Glomerular endothelial cell (primary cell): ENCODE results near the gene STK24. TPM values are rescaled to one million over a fixed set of nuclear protein-coding genes. Genes with fewer than 3 reads are reported as not detected.
"Not testable (repeated sequence)": the region's sequence is repeated elsewhere in the genome, so short reads cannot be mapped to it uniquely, and the experiment has no call there.

Source experiments
- DNase-seq: peaks from one replicate; pipeline ENCODE4 v3.0.0-alpha.2; 2011; ENCODE audit warnings: low read depth, low spot score; ENCODE audit errors: extremely low read depth
- total RNA-seq: library from RNA; depleted of rRNA; stranded (reverse); fragments of >200 nt; gene quantifications from 2 replicates; pipeline ENCODE4 v1.2.3, GENCODE V29; 2015

STK24 gene
- total RNA-seq, 1 donor from 2014 or later: 84.1 TPM

DNA sequence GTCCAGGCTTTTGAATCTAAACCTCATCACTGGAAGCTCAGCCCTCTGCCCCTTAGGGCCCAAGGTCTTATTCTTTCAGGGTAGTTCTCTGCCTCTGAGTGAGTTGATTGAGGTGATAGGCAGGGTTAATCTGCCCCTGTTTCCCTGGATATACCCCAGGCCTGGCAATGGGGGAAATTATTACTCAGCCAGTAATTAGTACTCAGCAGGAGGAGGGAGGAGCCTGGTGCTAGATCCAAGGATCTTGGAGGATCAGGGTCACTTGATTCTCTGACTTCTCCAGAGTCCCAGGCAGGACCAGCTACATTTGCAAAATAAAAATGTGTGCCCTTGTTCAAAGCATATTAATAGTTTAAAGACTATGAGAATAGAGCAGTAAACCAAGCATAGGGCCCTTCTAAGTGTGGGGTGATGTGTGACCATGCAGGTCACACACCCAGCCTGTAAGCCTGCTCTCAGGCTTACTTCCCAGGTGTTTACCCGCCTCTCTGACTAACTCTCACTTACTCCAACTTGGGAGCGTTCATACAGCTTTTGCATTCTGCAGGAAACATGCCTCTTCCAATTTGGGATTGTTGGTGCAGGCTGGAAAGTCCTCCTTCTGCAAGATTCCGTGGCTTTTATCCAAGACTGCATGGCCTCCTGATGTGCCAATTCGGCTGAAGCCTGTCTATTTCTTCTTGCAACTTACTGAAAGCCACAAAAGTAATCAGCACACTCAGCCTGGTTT lies 7.9 kb upstream of the STK24 start:
- DNase-seq: no peak

- DNase-seq: no peak
Observed at GRCh38 chr13:98582947-98583346, 6.0 kb upstream of the STK24 start.

DNA sequence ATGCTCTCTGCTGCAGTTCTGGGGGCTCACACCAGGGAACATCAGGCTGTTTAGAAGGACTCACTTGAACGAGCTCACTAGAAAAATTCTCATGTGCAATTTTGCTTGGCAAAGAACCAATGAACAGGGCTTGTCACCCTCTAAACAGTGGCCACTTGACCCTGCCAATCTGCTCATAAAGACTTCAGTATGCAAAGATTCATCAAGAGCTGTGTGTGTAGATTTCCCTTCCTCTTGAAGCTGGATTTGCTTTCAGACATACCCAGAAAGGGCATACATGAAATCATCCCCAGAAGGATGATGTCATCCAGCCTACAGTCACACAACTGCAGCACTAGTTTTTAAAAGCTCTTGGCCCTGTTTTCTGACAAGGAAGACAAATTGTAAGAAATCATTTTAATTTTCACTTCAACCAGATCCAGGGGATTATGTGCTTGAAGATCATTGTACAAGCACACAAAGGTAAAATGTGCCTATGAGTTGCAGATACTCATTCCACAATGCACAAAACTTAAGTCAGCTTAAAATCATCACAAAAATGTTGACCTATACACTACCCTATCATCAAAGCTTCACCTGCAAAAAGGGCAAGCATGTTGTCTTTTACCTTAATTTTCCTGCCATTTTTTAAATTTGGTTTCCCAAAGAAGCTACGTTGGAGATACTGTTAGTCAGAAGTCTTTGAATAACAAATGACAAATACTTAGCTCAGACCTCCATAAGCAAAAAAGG lies 5.2 kb upstream of the STK24 start:
- no peak for DNase-seq

DNA sequence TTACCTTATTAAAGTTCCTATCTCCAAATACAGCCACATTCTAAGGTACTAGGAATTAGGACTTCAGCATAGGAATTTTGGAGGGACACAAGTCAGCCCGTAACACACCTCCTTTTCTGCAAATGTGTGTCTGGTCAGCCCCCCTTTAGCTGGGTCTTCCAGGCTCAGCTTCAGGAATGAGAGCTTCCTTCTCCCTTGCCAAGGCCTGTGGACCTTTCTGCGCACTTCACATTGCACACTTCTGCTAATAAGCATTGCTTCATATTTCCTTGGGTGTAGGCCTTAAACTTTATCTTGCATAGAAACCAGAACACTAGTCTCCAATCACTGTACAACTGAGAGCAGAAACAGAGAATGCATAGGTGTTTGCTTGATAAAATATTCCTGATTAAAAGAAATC lies 4.5 kb upstream of the STK24 start:
- no peak for DNase-seq

- no peak for DNase-seq
Observed at GRCh38 chr13:98580420-98580819, 3.5 kb upstream of the STK24 start.

DNA sequence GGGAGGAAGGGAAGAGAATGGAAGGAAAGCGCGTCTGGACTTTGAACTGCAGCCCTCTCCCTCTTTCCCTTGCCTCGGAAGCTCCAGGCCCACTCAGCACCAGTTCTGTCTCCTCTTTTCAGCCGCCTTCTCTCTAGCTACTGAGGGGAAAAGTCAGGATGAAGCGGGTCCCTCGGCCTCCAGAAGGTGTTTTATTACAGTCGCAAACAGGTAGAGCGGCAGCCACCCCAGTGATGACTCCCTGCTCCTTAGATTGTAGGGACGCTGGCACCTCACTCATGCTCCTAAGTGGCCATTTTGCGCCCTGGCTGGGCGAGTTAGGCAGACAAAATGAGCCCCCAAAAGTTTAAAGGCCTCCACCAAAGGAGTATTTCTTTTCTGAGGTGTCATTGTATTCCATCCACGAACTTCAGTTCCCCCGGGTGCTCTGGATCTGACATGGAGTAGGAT lies 954 bp upstream of the STK24 start:
- DNase-seq: no peak

DNA sequence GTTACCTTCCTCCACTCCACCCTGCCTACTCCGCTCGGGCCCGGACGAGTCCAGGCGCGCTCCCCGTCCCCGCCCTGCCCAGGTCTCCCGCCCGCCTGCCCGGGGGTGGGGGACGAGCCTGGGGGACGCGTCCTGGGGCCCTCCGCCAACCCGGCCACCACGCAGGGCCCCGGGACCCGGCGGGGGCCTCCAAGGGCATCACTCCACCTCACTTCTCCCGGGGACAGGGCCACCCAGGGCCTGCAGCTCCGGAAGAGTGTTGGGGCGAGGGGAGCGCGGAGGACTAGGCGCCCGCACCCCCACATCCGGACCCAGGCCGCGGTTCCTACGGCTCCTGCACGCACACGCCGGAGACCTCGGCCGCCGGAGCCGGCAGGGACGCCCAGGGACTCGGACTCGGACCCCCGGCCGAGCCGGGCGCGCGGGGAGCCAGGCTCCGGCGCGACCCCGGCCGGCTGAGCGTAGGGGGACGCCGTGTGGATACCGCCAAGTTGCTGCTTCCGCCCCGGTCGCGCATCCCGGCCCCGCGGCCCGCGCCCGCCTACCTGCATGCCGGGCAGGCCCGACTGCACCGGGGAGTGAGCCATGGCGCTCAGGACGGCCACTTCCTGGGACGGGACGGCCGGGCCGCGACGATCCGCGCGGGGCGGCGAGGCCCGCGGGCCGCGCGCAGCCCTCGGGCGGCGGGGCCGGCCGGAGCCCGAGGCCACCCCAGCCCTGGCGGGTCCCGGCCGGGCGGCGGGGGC lies 534 bp downstream of the STK24 start:
- no peak for DNase-seq

GRCh38 chr13:98575904-98576199 lies 1.1 kb downstream of the STK24 start:
- no peak for DNase-seq

DNA sequence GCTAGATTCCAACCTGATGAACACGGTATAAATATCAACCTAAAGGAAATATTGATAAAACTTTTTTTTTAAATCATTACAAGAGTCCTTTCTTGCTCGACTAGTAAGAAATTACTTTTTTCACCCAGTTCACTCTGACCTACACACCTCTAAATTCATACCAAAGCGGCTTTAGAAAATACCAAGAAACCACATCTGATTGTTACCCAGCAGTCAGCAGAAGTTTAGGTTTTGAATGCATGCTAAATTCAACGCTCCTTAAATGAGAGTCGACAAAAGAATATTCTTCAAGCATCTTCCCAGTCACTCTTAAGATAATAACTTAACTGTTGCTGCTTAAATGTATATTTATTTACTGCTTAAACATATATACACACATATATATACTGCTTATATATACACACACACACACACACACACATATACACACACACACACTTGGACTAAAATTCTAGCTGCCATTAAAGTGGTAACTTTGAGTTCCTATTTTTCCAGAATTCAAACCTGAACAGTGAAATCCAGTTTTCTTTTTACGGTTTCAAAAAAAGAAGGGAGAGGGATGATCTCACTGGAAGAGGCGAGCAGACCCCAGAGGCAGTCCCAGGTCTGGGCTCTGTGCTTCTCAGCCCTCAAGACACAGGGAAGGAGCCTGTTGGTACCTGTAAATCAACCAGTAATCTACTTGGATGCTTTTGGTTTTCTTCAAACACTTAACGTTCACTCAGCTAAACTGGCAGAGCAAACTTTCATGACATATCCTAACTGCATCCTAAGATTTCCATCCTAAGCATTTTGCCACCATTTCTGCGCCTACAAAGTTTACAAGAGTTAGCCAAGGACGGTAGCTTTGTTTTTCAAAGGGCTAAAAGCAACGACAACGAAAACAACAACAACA lies 1.7 kb downstream of the STK24 start:
- no peak for DNase-seq

DNA sequence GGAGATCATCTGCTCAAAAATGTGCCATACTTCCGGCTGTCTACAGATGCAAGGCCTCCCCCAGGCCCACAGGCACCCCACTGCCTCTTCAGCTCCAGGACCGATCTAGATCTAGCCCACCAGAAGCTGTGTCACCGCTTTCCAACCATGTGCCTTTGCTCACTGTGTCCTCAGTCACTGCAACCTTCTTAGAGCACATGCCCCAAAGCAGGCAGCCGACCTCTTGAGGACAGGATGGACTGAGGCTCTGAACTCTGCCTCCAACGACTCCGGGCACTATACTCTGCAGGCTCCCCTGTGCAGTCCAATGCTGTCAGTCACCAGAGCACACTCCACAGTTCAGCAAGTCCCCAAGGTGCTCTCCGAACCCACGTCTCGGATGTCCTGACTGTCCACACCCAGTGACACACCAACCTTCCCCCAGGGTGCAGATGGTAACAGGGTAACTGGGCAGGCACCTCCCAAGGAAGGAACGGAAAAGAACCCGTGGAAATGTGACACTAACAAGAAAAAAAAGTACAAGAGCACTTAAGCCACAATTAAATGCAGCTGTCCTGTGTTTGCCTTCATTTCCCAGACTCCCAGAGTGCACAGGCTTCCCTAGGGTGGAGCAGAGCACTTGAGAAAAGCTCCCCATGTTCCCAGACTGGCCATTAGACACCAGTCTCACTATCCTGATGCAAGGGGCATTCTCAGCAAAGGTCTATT lies 4.8 kb downstream of the STK24 start:
- DNase-seq: no peak

DNA sequence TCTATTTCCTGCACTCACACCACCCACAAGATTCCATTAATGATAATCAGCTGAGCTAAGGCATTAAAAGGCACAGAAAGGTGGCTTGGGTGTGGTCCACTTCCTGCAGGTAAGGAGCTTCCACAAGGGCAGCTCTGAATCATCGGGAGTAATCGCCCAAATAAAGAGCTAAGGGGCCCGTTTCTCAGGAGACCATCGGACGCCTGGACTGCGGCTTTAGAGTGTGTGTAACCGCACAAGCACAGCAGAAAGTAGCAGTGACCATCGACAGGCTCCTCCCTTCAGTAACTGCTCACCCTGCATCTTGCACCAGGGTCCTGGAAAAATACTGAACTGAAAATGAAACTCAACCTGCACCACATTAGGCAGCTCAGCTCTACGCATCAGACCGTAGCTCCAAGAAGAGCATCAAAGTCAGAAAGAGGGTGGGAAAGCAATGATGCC lies 6.0 kb downstream of the STK24 start:
- no peak for DNase-seq

- DNase-seq: not testable (repeated sequence)
Observed at GRCh38 chr13:98569494-98570367, 7.2 kb downstream of the STK24 start.

DNA sequence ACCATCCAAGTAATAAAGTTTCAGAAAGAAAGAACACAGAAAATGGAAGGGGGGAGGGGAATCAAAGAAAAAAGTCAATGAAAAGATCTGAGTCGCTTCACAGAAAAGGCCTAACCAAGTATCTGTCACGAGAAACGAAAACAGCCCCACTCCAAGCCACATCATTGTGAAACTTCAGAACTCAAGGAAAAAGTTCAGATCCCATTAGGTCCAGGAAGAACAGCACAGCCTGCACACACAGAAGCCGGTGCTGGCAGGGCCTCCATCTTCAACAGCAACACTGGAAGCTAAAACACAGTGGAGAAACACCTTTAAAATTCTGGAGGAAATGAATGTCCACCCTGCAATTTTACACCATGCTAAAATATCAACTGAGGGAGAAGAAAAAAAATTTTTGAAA lies 8.0 kb downstream of the STK24 start:
- no peak for DNase-seq

GRCh38 chr13:98567140-98567539 lies 9.8 kb downstream of the STK24 start:
- no peak for DNase-seq

GRCh38 chr13:98565726-98566565 lies 11.0 kb downstream of the STK24 start:
- DNase-seq: no peak

- no peak for DNase-seq
Observed at GRCh38 chr13:98564204-98564603, 12.7 kb downstream of the STK24 start.

DNA sequence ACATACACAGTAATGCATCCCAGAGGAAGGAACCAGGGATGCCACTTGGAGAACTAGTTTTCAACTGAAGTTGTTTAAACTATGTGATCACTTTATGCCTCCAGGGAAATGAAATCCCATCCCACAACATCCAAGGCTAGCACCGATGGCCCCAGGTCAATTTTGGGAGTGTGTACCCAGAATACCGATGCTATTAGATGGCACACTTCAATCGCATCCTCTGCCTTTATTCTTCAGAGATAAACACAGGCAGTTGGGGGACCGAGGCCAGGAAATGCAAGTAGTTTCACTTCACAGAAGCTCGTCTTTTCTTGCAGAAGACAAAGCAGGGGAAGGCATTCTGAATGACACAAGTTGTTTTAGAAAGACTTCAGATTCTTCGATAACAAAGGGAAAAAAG lies 13.8 kb downstream of the STK24 start:
- no peak for DNase-seq

DNA sequence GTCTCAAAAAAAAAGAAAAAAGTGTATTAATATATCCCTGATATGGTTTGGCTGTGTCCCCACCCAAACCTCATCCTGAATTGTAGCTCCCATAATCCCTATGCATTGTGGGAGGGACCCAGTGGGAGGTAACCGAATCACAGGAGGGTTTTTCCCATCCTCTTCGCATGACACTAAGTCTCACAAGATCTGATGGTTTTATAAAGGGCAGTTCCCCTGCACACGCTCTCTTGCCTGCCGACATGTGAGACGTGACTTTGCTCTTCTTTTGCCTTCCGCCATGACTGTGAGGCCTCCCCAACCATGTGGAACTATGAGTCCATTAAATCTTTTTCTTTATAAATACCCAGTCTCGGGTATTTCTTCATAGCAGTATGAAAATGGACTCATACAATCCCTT lies 17.7 kb downstream of the STK24 start:
- no peak for DNase-seq
